ENCODE measurements around the gene PDK2.
A peak's percentile ranks its signal among the peaks of the same experiment; 100 is the strongest.

The PDK2 gene

DNA sequence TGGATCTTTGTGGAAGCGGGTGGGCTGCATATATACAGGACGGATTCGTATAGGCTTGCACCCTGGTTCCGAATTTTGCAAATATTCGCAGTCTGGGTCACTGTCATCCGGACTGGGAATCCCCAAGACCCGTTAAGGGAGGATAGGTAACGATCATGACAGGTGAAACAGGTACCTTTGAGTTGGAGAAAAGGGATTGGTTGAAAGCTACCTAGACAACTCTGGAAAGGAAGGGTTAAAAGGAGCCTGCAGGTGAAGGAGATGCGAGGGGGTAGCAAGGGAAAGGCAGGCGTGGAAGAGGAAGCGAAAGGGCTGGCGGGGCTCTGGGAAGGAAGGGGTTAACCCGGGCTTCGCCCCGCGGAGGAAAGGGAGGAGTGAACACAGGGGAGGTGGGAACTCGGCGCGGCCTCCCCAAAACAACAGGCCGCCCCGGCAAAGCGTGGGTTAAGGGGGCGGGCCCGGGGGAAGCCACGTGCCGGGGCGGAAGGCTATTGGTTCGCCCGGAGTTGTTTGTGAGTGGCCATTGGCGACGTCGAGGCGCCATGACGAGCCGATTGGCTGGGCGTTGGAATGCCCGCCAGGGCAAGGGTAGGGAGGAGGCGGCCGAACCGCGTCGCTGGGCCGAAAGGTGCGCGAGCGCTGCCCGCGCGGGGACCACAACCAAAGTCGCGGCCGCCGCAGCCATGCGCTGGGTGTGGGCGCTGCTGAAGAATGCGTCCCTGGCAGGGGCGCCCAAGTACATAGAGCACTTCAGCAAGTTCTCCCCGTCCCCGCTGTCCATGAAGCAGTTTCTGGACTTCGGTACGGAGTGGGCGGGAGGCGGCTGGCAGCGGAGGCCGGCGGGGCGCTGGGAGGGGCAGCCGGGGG is at the start of gene PDK2:
Gene PDK2, plus strand, starts transcription at position 599 of the 867 bp plus-strand sequence. Its CDS starts 85 bp downstream, at position 684.
- TF ChIP-seq, protein P1, sequence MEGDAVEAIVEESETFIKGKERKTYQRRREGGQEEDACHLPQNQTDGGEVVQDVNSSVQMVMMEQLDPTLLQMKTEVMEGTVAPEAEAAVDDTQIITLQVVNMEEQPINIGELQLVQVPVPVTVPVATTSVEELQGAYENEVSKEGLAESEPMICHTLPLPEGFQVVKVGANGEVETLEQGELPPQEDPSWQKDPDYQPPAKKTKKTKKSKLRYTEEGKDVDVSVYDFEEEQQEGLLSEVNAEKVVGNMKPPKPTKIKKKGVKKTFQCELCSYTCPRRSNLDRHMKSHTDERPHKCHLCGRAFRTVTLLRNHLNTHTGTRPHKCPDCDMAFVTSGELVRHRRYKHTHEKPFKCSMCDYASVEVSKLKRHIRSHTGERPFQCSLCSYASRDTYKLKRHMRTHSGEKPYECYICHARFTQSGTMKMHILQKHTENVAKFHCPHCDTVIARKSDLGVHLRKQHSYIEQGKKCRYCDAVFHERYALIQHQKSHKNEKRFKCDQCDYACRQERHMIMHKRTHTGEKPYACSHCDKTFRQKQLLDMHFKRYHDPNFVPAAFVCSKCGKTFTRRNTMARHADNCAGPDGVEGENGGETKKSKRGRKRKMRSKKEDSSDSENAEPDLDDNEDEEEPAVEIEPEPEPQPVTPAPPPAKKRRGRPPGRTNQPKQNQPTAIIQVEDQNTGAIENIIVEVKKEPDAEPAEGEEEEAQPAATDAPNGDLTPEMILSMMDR (IDR thresholded peaks at IDR 0.05), result no peak
- DNase-seq (ENCODE audit: low spot score), result peak; percentile 96
- Histone ChIP-seq H3K4me3 (peak within 1 kb of the TSS; percentile 97), H3K27ac (peak within 1 kb of the TSS; percentile 85 to 97)

DNA sequence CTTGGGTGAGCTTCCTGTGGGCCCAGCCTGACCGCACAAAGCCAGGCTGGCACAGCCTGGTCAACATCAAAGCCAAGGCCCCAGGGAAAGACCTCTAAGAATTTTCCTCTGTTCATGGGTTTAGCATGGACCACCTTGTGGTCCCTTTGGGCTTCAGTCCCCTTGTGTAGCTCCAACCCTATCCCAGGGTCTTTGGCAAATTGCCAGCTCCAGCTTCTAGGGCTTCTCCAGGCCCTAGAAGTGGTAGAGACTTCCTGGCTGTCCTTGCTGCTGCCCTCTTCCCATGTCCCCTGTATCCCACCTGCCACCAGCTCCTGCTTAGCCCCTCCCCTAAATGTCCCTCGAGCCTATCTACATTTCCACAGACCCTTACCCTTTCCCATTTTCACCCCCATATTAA is 49.0 kb upstream of the PDK2 start:
- TF ChIP-seq, protein P1 (IDR thresholded peaks at IDR 0.05), result no peak

DNA sequence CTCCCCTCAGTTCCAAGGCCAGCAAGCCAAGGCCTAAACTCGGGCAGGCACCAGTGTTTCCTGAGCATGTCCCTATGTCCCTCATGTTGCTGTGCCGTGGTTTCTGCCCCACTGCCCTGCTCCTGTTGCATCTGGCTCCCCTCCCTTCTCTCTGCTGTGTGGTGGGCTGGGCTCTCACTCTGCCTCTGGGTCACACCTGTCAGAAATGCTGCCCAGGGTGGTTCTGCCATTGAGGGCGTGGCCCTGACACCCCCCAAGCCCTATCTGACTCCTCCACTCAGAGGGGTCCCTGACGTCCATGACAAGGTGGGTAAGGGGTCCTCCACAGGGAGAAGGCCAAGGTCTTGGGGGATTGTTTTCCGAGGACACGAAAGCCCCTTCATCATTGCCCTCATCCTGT is 48.5 kb upstream of the PDK2 start:
- no peak overlapping the region for H3K4me3 ChIP-seq
- no peak for DNase-seq (ENCODE audit: low spot score)
- peak overlapping the region in 1 of 2 donors; percentile 66 for H3K27ac ChIP-seq
- TF ChIP-seq, protein P1 (IDR thresholded peaks at IDR 0.05), result no peak

More for the DNA sequence above, 49.0 kb upstream of the PDK2 start:
- H3K27ac ChIP-seq, result no peak overlapping the region
- no peak overlapping the region for H3K4me3 ChIP-seq
- no peak for DNase-seq (ENCODE audit: low spot score)

DNA sequence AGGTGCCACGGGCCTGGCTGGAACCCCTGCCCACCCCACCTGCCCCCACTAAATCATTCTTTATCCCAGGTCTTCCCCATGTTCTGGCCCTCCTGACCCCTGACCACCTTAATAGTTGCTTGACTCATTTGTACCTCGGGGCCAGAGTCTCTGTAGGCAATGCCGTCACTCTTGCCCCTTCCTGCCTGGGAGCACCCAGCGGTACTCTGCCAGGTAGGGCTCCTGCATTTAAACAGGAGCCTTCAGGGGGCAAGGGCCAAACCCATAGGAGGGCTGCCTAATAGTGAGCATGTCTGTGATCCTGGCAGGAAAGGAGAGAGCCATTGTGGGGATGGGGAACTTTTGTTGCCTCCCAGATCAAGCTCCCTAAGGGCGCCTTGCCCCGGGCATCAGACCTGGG is 48.1 kb upstream of the PDK2 start:
- H3K4me3 ChIP-seq, result no peak overlapping the region
- TF ChIP-seq, protein P1 (IDR thresholded peaks at IDR 0.05), result no peak
- DNase-seq (ENCODE audit: low spot score), result no peak
- H3K27ac ChIP-seq, result peak overlapping the region; percentile 30 to 66

DNA sequence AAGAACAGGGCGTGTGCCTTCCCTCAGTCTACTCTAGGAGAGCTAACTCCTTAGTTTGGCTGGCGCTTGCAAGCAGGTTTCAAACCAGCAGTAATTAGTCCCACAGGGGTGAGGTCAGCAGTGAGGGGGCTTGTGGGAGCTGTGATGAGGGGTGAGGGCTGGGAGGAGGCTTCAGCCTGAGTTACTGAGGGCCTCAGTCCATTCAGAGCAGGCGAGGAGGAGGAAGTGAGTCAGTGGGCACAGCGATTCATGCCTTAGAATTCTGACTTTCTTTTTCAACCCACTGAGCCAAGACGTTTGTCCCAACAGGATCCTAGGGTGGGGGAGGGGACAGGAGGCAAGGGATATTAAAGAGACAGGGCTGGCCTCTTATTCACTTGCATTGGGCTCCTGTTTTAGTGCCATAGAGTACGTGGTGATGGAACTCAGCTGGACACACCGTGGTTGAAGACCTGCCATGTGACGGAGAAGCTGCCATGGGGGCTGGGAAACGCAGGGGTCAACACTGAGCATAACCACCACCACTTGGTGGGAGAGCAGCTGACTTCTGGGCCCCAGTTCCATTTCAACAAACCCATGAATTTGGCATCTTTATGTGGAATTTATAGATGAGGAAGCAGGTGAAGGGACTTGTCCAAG is 47.5 kb upstream of the PDK2 start:
- TF ChIP-seq, protein P1 (IDR thresholded peaks at IDR 0.05), result no peak
- H3K27ac ChIP-seq, result peak overlapping the region; percentile 30 to 66
- no peak overlapping the region for H3K4me3 ChIP-seq
- DNase-seq (ENCODE audit: low spot score), result no peak

DNA sequence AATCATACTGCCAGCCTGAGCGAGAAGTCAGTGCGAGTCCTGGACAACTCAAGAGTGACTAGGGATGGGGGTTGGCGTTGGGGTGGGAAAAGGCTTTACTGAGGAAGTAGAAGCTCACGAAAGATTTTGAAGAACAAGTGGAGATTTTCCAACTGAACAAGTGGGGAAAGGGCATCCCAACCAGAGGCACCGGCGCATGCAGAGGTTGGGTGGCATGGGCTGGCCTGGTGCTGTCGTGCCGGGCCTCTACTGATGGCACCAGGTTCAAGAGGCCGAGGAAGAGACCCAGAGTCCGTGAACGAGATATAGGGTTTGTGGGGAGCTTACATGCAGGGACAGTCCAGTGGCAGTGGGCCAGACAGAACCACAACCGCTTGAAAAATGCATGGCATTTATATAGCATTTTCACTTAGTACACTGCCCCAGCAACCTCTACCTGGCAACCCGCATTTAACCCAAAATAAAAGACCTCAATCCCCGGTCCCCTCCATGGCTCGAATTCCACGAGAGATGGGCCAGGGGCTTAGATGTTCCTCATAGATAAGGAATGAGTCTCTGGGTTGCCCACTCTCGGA is 46.9 kb upstream of the PDK2 start:
- Histone ChIP-seq H3K4me3 (no peak overlapping the region), H3K27ac (no peak overlapping the region)
- DNase-seq (ENCODE audit: low spot score), result no peak
- TF ChIP-seq, protein P1 (IDR thresholded peaks at IDR 0.05), result no peak

Data from coronary artery (tissue), 2 donors.